ENCODE measurements around the gene RASGRF1.

DNA sequence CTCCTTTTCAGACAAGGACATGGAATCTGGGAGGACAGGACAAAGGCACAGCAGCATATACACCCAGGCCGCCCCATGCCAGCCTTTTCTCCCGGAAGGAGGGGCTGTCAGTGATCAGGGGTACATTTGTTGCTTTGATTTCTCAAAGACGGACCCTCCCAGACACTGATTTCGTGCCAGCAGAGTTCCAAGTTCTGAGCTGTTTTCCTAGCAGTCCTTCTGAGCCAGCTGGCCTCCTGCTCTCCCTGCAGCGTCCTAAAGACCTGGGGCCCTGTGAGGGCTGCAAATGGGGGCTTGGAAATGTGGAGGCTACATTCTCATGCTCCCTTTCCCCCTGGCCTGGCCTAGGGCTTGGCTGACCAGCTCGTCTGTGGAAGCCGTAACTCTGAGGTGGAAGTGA is 168.1 kb downstream of the RASGRF1 start:
- TF ChIP-seq, protein P1, sequence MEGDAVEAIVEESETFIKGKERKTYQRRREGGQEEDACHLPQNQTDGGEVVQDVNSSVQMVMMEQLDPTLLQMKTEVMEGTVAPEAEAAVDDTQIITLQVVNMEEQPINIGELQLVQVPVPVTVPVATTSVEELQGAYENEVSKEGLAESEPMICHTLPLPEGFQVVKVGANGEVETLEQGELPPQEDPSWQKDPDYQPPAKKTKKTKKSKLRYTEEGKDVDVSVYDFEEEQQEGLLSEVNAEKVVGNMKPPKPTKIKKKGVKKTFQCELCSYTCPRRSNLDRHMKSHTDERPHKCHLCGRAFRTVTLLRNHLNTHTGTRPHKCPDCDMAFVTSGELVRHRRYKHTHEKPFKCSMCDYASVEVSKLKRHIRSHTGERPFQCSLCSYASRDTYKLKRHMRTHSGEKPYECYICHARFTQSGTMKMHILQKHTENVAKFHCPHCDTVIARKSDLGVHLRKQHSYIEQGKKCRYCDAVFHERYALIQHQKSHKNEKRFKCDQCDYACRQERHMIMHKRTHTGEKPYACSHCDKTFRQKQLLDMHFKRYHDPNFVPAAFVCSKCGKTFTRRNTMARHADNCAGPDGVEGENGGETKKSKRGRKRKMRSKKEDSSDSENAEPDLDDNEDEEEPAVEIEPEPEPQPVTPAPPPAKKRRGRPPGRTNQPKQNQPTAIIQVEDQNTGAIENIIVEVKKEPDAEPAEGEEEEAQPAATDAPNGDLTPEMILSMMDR (IDR thresholded peaks at IDR 0.05): no peak
- TF ChIP-seq POLR2AphosphoS5 (IDR thresholded peaks at IDR 0.05): no peak
- no peak for TF ChIP-seq POLR2A (IDR thresholded peaks at IDR 0.05)
- TF ChIP-seq EP300 (IDR thresholded peaks at IDR 0.05; ENCODE audit: low read depth): no peak
